Activated gamma-delta T cell (primary cell): ENCODE results near the gene SLC6A11.

Experiments used
- DNase-seq: peaks from one replicate; lab custom pipeline; 2025; lab: John Stamatoyannopoulos, UW

Gene SLC6A11

DNA sequence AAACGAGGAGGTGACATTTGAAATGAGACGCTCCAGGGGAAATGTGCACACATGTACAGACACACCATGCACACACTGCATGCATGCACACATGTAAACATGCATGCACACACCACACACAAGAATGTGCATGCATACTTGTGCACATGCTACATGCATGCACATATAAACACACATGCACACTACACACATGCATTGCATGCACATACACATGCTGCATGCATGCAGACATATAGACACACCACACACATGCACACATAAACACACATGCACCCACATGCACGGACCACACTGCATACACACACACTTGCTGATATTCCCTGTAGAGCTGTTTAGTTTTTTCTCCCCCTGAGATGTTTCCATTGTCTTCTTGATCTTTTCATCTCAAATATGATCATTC, 138.7 kb downstream of the SLC6A11 start:
- no peak for DNase-seq

DNA sequence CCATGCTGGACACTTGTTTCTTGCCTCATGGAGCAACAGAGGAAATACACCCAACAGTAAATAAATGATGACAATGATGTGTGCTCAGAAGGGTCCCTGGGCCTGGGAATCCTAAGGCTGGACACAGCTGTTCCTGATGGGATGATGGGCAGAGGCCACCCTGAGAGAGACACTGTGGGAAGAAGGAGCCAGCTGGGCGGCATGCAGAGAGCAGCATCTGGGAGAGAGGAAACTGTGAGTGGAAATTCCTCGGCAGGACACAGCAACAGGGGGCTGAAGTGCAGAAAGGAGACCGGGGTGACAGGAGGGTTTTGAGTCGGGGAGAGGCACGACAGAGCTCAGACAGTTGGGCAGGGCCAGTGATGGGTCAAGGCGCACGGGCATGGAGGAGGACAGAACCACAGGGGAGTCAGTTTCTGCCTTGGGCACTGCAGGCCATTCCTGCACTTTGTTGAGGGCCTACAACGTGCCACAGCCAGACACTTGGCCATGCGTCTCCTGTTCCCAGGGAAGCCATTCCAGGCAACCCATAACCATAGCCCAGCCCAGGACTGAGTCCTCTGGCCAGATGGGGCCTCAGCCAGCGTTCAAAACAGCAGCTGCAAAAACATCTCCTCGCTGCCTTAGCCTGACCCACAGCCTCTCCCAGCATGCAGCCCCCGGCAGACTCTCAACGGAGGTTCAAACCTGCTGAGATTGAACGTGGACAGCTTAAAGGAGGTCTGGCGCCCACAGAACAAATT, 139.9 kb downstream of the SLC6A11 start:
- no peak for DNase-seq

DNA sequence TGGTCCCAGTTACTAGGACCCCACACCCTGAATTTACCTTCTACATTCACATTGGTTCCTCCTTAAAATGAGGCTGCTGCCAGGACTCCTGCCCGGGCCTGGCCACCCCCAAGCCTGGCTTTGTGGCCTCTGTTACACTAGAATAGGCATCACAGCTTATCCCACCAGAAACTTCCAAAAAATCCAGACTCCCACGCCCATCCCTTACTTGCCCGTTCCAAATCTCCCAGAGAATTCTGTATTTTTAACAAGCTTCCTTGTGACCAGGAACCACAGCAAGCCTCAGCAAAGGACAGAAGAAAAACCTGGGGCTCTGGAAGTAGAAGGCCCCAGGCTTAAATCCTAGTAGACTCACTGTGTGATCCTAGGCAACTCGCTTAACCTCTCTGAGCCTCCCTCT, 140.5 kb downstream of the SLC6A11 start:
- DNase-seq, result no peak

GRCh38 chr3:10956986-10957385, 141.0 kb downstream of the SLC6A11 start:
- DNase-seq, result no peak

DNA sequence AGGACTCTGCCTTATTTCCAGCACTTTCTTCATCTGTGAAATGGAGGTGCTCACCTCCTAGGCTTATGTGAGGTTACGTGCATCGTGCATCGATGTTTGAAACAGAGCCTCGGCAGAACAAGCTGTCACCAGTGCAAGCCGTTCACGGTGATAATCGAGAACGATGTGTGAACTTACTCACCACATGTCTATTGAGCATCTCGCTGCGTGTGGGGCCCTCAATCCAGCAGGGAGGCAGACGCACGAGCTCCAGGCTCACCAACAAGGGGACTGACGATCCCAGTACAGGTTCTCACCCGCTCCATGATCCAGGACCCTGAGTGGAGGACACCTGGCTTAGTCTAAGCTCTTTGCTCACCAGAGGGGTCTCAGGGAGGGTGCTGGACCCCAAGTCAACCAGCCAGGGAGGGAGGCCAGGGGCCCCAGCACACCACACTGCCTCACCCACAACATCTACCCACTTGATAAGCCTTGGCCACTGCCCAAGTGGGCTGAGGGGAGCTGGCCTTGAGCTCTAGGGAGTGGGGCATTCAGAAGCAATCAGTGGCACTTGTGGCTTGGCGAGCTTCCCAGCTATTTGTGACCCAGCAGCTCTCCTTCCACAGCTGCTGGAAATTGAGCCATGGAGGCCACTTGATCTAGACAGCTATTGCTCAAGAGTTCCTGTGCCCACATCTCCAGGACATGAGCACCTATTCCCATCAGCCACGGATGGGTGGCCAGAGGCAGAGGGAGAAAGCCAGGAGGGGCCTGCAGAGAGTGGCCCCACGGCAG, 142.1 kb downstream of the SLC6A11 start:
- no peak for DNase-seq

GRCh38 chr3:10960255-10960654, 144.2 kb downstream of the SLC6A11 start:
- no peak for DNase-seq

GRCh38 chr3:10961921-10962320, 145.9 kb downstream of the SLC6A11 start:
- DNase-seq, result no peak

DNA sequence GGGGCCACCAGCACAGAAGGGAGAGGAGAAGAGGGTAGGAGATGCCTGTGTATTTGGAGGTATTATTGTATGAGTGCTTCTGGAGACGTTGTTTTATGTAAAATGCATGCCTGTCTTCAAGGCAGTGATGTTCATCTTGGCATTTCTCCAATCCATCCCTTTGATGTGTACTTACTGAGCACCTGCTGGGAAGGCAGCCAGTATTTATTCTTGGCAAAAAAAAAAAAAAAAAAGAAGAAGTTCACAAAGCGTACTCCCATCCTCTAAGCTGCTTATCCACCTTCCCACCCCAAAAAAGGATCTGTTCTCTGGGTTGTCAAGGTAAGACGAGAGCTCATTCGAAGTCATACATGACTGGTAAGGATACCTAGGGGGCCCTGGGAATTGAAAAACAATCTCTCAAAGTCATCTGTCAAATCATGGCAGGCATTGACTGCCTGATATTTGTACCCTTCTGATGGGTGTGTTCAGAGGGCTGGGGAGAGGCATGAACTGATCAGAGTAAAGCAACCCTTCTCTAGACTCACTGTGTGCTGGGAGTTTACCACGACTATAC, 146.5 kb downstream of the SLC6A11 start:
- no peak for DNase-seq

GRCh38 chr3:10964537-10965167, 148.6 kb downstream of the SLC6A11 start:
- DNase-seq, result no peak

- no peak for DNase-seq
Measured at GRCh38 chr3:10968401-10968800, 152.4 kb downstream of the SLC6A11 start.

- DNase-seq, result no peak
Measured at GRCh38 chr3:10970306-10970960, 154.4 kb downstream of the SLC6A11 start.

- no peak for DNase-seq
Measured at GRCh38 chr3:10972072-10972782, 156.2 kb downstream of the SLC6A11 start.

DNA sequence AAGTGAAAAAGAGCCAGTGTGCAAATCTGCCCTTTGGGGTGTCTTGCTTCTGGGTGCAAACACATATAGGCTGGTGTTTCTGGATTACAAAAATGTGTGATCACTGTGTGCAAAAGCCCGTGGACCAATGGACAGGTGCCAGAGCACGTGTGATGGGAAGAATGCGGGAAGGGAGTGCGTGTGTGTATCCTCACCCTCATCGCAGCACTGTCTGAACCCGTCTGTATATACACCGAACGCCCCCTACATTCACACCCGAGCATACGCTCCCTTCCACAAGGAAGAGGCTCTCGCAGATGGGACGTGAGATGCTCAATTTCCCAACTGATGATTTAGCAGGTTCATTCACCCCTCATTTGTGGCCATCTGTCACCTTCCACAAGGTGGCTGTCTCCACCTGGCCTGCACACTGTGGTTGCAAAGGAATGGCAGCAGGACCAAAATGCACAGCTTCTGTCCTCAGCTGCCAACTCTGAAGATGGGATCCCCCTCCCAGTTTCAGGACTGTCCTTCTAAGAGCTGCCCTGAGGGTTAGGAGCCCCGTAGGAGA, 157.1 kb downstream of the SLC6A11 start:
- no peak for DNase-seq

DNA sequence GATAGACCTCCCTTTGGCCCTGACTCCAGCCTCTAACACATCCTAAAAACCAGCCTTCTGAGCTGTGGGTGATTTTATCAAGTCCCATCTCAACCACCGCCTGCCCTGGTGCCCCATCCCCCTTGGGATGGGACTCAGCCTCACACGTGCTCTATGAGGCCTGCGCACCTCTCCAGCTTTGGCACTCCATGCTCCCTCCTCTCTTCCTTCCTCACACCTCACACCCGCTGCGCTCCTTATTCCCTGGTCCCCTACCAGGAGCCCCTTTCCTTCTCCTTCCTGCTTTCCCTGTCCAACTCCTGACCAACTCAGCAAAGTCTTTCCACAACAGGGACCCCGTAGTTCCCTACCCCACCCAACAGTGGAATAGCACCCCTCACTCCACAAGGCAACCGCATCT, 158.1 kb downstream of the SLC6A11 start:
- no peak for DNase-seq

GRCh38 chr3:10974746-10975375, 158.8 kb downstream of the SLC6A11 start:
- DNase-seq, result no peak

DNA sequence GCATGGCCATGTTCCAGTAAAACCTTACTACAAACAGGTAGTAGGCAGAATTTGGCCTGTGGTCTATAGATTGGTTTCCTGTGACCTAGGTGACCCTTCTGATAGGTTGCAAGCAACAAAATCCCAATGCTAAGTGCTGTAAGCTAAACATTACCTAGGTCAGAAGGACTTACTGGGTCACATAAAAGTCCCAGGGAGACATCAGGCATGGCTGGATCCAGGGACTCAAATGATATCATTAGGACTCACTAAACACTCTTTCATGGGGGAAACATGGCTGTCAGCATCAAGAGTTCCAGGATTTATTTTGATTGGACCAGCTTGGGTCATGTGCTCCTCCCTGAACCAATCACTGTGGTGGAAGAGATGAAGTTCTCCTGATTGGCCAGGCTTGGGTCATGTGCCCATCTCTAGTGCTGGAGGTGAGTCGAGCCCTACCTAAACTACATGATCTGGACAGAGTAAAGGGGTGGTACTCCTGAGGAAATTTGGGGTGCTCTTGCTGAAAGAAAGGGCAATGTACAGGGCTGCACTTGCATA, 159.7 kb downstream of the SLC6A11 start:
- no peak for DNase-seq

DNA sequence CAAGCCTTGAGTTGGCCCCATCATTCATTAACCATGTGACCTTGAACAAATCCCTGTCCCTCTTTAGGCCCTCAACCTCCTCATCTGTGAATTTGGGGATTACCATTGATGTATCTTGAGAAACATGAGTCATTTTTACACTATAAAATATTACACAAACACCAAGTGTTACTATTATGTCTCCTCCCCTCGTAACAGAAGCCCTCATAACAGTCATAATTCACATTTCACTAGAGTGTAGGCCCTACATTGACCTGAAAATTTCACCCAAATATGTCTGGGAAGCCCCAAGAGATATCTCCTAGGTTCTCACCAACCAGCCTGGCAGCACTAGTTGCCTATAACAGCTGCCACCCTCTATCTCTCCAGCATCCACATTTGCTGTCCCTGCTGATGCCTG, 160.7 kb downstream of the SLC6A11 start:
- DNase-seq, result no peak

- DNase-seq, result no peak
Measured at GRCh38 chr3:10977892-10978510, 162.0 kb downstream of the SLC6A11 start.

- DNase-seq, result no peak
Measured at GRCh38 chr3:10978956-10979355, 162.9 kb downstream of the SLC6A11 start.

- DNase-seq, result no peak
Measured at GRCh38 chr3:10980312-10980711, 164.3 kb downstream of the SLC6A11 start.
